NCI-H1105 (cell line): ENCODE results near the gene INPP5A.
A peak's percentile ranks its signal among the peaks of the same experiment; 100 is the strongest.

ENCODE experiments used
- DNase-seq: peaks from one replicate; lab custom pipeline; 2025; lab: John Stamatoyannopoulos, UW

Gene INPP5A

DNA sequence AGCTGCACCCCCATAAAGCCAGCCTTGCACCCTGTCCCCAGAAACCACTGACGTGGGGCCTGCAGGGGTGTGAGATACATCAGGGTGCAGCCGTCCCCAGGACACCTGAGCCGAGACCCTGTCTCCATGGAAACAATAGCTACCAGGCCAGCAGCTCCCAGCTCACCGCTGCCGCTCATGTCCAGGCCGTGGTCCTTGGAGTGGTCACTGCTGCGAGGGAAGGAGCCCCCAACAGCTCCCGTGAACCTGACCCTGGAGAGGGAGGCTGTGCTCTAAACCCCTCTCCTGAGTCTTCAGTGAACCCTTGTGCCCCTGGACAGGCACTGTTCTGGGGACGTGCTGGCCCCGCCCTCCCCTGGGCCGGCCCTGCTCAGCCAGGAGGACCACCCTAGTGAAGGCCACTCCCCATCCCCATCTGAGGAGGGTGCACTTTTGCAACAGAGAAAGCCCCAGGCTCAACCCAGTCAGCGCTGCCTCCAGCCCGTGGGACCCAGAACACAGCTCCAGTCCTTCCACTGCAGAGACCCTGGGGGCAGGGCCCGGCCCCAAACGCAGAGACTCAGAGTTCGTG is 19.6 kb upstream of the INPP5A start:
- no peak for DNase-seq

DNA sequence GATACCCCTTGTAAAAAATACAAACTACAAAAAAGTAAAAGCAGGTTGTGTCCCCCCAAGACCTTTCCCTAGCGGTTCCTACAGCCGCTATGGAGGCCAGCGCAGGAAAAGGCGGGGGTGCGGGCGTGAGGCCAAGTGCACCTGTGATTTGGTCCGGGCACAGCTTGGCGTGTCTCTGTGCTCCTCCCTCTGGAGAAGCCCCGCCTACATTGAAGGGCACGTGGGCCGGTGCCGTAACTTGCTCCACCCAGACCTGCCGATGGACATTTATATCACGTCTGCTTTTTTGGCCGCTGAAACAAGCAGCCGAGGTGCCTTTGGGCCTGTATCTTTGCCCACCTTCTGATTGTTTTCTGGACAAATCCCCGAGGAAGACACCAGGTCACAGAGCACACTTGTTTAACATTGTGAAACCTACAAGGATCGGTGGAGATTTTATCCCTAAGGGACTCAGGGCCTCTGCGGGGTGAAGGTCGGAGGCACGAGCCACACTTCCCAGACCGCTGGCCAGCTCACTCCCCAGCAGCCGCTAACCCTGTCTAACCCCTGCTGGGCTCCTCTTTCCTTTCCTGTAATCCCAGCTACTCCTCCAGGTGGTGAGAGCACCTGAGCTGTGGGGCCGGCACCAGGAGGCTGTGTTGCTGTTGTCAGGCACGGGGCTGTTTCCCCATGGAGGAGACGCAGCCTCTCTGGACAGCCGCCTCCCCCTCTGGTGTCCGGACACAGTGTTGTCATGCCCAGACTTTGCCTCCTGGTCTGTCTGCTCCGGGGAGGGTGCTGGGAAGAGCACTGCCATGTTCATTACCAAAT is 18.8 kb upstream of the INPP5A start:
- DNase-seq: peak; percentile 52

- no peak for DNase-seq
These were observed 18.0 kb upstream of the INPP5A start for GRCh38 chr10:132519382-132520176.

DNA sequence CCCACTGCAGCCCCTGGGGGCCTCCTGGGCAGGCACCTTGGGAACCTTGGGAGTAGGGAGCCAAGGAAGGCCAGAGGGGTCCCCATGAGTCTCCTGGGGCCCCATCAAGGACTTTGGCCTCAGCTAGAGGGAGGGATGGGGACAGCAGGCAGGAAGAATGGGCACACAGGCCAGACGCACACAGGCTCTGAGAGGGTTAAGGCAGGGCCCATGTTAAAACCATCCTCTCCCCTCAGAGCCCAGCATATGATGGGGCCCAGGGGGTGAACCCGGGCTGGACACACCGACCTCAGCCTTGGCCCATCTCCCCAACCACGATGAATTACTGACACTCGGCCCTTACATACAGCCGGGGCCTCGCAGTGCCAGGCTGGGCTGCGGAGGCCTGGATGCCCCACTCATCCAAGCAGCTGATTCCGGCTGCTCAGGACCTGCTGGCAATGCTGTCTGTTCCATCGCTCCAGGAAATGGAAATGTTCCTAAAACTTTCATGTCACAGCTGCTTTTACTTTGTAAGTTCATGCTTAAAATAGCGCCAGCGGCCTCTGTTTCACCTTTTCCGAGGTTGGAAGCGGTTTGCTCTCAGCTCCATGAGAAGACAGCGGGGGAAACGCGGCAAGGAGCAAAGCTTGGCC is 17.3 kb upstream of the INPP5A start:
- no peak for DNase-seq

- DNase-seq: no peak
These were observed 16.5 kb upstream of the INPP5A start for GRCh38 chr10:132521041-132521465.

- no peak for DNase-seq
These were observed 16.0 kb upstream of the INPP5A start for GRCh38 chr10:132521466-132522102.

GRCh38 chr10:132522521-132523411 is 14.8 kb upstream of the INPP5A start:
- no peak for DNase-seq

DNA sequence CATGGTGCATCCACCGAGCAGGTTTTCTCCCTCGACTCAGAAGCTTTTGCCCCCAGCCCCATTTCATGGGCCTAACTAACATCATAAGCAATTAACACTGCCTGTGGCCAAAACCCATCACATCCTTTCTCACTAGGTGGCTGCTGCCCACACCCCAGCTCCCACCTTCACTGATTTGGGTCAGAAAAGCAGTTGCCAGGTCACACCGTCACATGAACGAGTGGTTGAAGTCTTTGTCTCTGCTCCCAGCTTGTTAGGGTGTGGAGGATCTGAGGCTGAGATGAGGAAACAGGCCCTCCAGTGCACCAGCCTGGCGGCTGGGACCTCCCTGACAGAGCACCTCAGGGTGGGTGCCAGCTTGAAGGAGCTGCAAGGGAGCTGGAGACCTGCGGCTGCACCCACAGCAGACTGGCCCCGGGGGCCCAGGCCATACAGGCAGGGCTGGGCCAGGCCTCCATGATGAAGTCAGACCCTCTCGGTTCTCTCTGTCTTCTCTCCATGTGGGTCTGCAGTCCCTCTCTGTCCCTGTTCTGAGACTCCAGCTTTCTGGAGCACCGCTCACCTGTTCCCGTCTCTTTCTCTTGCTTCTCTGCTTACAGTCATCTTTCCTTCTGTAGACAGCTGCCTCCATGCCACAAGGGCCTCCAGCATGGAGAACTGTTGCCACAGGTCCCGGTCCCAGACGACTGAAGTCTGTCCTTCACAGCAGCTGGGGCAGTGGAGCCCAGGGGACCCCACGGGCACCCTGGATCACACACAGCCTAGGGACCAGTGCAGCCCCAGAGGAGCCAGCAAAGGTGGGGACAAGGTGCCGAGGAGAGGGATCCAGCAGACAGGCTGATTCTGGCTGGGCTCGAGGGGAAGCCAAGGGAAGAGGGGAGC is 13.8 kb upstream of the INPP5A start:
- DNase-seq: no peak

GRCh38 chr10:132524443-132525285 is 12.9 kb upstream of the INPP5A start:
- DNase-seq: no peak

- DNase-seq: no peak
These were observed 10.9 kb upstream of the INPP5A start for GRCh38 chr10:132526676-132527075.

GRCh38 chr10:132527339-132528063 is 10.1 kb upstream of the INPP5A start:
- no peak for DNase-seq

DNA sequence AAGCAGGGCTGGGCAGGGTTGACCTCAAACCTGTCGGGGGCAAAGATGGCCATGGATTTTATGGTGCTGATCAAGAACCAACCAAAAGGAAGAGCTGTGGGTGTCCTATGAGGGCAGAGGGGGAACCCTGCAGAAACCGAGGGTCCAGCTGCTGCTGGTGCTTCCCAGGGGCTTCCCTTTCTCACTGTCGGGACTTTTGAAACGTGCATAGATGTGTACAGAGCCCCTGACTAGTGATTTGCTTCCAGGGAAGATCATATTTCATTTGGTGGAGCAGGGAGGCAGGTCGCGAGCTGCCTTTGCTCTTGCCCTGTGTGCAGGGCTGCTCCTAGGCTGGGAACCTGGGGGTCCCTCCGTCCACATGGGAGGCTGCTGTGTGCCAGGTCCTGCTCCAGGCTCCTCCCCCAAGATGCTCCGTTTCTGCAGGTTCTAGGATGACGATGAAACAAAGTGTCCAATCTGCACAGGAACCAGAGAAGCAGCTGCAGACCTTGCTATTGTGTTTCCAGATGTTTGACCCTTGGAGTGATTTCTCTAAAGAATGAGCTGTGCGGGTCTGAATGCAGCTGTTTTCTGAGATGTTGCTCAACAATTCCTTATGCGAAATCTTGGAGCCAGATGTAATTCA is 9.4 kb upstream of the INPP5A start:
- DNase-seq: no peak

DNA sequence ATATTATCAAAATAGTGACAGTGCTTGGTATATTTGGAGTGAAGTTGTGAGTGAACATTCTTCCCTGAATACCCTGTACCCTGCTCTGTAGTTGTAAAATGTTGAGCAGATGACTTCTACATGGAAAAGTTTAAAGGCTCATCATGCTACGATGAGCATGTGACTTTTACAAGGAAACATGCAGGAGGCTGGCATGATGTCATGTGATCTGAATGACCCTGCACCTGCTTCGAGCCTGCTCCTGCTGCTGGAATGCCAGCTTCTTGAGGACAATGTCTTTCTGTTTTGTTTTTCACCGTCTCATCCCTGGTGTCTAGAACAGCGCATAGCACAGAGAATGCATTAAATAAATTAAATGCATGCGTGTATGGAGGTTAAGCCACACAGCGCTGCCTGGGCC is 5.4 kb upstream of the INPP5A start:
- DNase-seq: no peak

DNA sequence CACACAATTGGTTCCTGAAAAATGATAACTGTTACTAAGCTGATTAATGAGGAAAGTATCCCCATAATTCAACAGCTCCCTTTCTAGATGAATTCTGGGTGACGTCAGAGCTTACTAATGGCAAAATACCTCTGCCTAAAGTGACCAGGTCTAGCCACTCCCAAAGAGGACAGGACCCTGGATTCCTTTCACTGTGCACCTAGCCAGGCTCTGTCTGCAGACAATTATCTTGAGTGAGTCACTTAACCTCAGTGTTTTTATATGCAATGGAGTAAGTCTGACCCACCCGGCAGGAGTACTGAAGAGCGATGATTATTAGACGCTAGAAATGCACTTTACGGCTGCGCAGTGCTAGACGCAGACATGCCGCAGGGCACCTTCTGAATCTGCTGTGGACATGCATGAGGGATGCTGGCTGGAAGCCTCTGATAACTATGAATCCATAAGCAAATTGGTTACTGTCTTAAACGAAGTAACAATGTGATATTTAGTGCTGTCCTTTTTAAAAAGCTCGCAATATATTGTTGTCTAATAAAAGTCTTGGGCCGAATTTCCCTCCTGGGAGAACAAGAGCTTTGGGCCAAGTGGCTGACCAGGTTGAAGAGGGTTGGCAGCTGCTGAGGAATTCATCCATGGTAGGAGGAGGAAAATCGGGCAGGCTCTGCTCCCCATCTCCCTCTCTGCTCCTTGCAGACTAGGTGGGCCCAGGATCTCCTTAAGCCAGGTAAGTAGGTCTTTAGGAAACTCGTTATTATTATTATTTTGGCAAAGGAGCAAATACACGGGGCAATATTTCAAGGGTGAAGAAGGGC is 4.6 kb upstream of the INPP5A start:
- DNase-seq: no peak

- DNase-seq: no peak
These were observed 3.9 kb upstream of the INPP5A start for GRCh38 chr10:132533571-132534260.

GRCh38 chr10:132534391-132535064 is 3.1 kb upstream of the INPP5A start:
- DNase-seq: no peak
